ENCODE data around the gene CTSD. TPM values are rescaled to one million over a fixed set of nuclear protein-coding genes. Genes with fewer than 3 reads are reported as not detected.

The CTSD gene
- total and polyA plus RNA-seq, 4 donors, result 310 to 814 (median 553) TPM

GRCh38 chr11:1738380-1738779 is 25.3 kb downstream of the CTSD start (continued):
- no peak for TF ChIP-seq REST (IDR thresholded peaks at IDR 0.05)

GRCh38 chr11:1737080-1737757 is 26.5 kb downstream of the CTSD start:
- peaks cover 0 to 3% (median 0%) of the 10 kb centered on the region in 4 donors for H3K4me1 ChIP-seq (ENCODE audit: control insufficient read depth in 4 of 4, insufficient read depth in 4 of 4, low read length in 3 of 4)
- H3K27ac ChIP-seq (ENCODE audit: low read depth in 1 of 2, low read length in 2 of 2), result no peak overlapping the region
- no peak for DNase-seq (ENCODE audit: low spot score)
- H3K36me3 ChIP-seq (ENCODE audit: control insufficient read depth in 4 of 4, insufficient read depth in 3 of 4, low read depth in 1 of 4, low read length in 3 of 4), result no peaks in the 10 kb centered on the region
- WGBS, result 79% methylated on average over 6 of the region's 6 CpGs
- no peak overlapping the region for H3K9ac ChIP-seq (ENCODE audit: low read depth in 1 of 2, low read length in 2 of 2)
- peaks cover 4 to 22% (median 16%) of the 10 kb centered on the region in 4 donors for H3K9me3 ChIP-seq (ENCODE audit: control insufficient read depth in 4 of 4, low read length in 3 of 4)
- H3K27me3 ChIP-seq (ENCODE audit: control insufficient read depth in 4 of 4, insufficient read depth in 4 of 4, low read length in 3 of 4), result peaks cover 0 to 2% (median 0%) of the 10 kb centered on the region in 4 donors
- H3K4me3 ChIP-seq (ENCODE audit: low read depth in 1 of 3, low read length in 3 of 3), result no peak overlapping the region
- TF ChIP-seq FOXA2 (IDR thresholded peaks at IDR 0.05) (no peak), HNF4A (conservative IDR thresholded peaks at IDR 0.05) (no peak), JUND (IDR thresholded peaks at IDR 0.05) (no peak), MAX (IDR thresholded peaks at IDR 0.05) (no peak), TAF1 (conservative IDR thresholded peaks at IDR 0.05) (no peak), REST (IDR thresholded peaks at IDR 0.05) (no peak), EGR1 (IDR thresholded peaks at IDR 0.05; ENCODE audit: low read depth in 2 of 2) (no peak), RXRA (IDR thresholded peaks at IDR 0.05) (no peak), HNF4G (IDR thresholded peaks at IDR 0.05) (no peak), SP1 (IDR thresholded peaks at IDR 0.05) (no peak), YY1 (IDR thresholded peaks at IDR 0.05) (no peak), ZBTB33 (IDR thresholded peaks at IDR 0.05) (no peak), ATF3 (IDR thresholded peaks at IDR 0.05) (no peak), GABPA (IDR thresholded peaks at IDR 0.05 in 1 of 2, conservative IDR thresholded peaks at IDR 0.05 in 1 of 2) (no peak), RAD21 (IDR thresholded peaks at IDR 0.05) (no peak), FOXA1 (IDR thresholded peaks at IDR 0.05) (no peak)

All from liver (tissue), 9 donors.